GM19463 (cell line): Measurements from ENCODE around the gene TCERG1L.
"Not testable (repeated sequence)": the region's sequence is repeated elsewhere in the genome, so short reads cannot be mapped to it uniquely, and the experiment has no call there.

Experiments used
- ATAC-seq: cut with Tn5 transposase; IDR thresholded peaks from one replicate; pipeline ENCODE4 v1.9.1; 2021; ENCODE audit warnings: mild to moderate bottlenecking, moderate library complexity; ENCODE audit not compliant: unreplicated experiment

The TCERG1L gene

GRCh38 chr10:131113709-131114291 lies 197.7 kb downstream of the TCERG1L start:
- ATAC-seq = no peak

GRCh38 chr10:131113165-131113564 lies 198.4 kb downstream of the TCERG1L start:
- ATAC-seq = no peak

DNA sequence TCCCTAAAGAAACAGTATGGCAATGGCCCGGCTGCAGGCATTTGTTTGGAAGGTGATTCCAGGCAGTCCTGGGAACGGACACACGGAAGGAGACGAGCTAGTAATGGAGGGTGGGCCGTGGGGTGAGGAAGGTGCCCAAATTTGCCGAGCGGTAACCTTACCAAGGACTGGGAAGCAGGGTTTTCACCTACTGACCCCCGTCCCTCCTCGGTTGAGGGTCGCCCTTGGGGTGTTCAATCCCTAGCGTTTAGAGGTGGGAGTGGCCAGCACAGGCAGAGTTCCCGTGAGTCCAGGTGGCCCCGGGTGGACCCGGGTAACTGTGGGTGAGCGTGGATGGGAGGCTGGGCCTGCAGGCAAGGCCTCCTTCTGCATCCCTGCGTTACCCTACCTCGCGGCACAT lies 198.8 kb downstream of the TCERG1L start:
- no peak for ATAC-seq

GRCh38 chr10:131111471-131112080 lies 199.9 kb downstream of the TCERG1L start:
- no peak for ATAC-seq

- ATAC-seq = no peak
These were observed 200.5 kb downstream of the TCERG1L start for GRCh38 chr10:131111007-131111406.

- ATAC-seq = no peak
These were observed 201.2 kb downstream of the TCERG1L start for GRCh38 chr10:131110241-131110783.

GRCh38 chr10:131109726-131110125 lies 201.8 kb downstream of the TCERG1L start:
- ATAC-seq = no peak

DNA sequence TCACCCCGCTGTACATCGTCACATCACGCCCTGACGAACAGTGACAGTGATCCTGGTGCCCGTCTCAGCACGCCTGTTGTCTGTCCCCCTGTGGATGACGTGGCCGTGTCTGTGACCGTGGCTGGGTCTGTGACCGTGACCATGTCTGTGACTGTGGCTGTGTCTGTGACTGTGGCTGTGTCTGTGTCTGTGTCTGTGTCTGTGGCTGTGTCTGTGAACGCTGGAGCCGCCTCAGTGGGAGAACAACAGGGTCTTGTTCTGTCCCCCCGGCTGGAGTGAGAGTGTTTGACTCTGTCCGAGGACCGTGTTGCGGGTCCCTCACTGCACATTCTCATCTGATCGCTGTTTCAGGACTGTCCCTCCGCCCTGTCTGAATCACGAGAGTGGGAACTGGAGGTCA lies 202.2 kb downstream of the TCERG1L start:
- ATAC-seq = no peak

GRCh38 chr10:131107970-131108369 lies 203.6 kb downstream of the TCERG1L start:
- no peak for ATAC-seq

DNA sequence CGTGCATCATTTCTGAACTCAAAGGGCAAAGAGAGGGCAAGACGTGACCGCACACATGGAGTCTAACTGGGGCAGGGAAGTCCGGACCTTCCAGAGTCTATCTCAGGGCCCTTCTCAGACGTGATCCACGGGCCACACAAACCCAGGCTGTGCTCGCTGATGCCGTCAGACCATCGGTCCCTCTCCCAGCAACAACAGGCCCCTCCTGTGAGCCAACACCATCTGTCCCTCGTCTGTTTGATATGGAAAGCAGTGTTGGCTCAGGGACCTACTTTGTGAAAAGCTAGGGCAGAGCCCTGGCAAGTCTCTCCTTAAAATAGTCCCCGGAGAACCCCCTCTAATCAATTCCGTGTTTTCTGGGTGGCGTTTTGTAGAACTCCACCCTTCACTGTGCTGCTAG lies 208.8 kb downstream of the TCERG1L start:
- ATAC-seq = no peak

DNA sequence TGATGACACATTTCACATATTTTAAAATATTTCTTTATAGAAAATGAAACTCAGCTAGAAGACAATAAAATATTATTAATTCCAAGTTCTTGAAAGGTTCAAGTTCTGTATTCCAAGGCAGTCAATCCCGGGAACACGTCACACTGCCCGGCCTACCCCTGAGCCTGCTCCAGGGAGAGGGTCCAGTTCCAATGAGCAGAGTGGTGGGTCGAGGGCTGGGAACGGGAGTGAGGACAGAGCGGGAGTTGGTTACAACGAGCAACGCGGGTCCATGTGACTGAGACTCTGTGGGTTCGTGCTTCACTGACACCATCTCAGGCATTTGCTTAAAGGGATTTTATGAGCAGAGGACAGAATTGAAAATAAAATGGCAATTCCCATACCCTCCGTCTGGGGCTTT lies 209.4 kb downstream of the TCERG1L start:
- ATAC-seq = no peak

- not testable (repeated sequence) for ATAC-seq
These were observed 210.8 kb downstream of the TCERG1L start for GRCh38 chr10:131100418-131101410.

GRCh38 chr10:131099028-131099726 lies 212.3 kb downstream of the TCERG1L start:
- no peak for ATAC-seq

- no peak for ATAC-seq
These were observed 213.0 kb downstream of the TCERG1L start for GRCh38 chr10:131098416-131098952.

- no peak for ATAC-seq
These were observed 215.5 kb downstream of the TCERG1L start for GRCh38 chr10:131096031-131096430.

DNA sequence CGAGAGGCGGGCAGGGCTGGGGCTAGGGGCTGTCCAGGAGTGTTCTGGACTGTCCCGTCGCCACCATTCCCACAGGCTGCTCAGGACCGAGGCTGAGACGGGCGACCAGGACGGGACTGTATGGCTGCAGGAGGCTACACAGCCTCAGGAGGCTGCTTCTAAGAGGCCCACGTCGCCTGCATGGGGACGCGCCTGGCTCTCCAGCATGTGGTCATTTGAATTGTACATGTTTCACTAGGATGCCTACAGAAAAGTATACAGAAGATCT lies 216.3 kb downstream of the TCERG1L start:
- no peak for ATAC-seq

GRCh38 chr10:131094527-131095312 lies 216.8 kb downstream of the TCERG1L start:
- no peak for ATAC-seq

GRCh38 chr10:131093795-131094366 lies 217.6 kb downstream of the TCERG1L start:
- no peak for ATAC-seq

DNA sequence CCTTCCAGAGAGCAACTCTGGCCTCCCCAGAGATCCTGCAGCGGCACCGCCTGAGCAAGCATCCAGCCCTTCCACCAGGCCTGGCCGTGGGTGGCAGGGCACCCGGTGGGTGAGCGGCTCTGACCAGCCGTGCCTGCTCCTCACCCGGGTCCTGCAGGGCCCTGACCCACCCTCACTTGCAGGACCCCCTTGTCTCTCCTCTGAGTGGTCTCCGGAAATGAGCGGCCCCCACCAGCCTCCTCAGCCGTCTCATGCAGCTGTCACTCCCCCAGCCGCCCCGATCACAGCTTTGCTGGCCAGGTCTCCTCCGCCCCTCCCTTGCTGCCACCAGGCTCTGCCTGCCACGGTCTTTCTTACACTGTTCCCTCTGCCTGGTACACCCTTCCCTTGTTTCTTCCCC lies 218.2 kb downstream of the TCERG1L start:
- no peak for ATAC-seq

DNA sequence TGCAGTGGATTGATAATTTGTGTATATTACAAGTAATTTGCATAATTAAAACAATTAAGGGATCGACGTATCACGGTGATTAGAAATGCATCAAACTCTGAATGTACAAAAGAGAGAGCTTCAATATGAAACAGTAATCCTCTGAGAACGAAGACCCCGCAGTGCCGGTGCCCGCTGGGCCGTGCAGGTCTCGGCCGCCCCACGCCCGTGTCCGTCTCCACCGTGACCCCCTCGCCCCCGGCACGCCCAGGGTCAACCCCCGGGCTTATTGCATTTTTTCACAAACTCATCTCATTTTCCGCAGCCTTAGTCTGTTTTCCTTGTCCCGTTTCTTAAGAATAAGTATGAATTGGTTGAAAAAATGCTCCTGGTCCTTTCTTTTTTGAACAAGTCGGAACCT lies 218.6 kb downstream of the TCERG1L start:
- ATAC-seq = no peak
